GM12878 (cell line): ENCODE measurements around the gene CLEC4G. TPM values are rescaled to one million over a fixed set of nuclear protein-coding genes. Genes with fewer than 3 reads are reported as not detected.

Experiments used
- FOXK2 ChIP-seq: fragments of 450-650 bp; IDR thresholded peaks from 2 replicates; pipeline ENCODE4 v1.6.1; 2017; ENCODE audit warnings: mild to moderate bottlenecking, moderate library complexity
- KAT2A ChIP-seq: conservative IDR thresholded peaks from 2 replicates; pipeline ENCODE4 v1.6.1; 2011; ENCODE audit warnings: low read depth, low read length; ENCODE audit not compliant: control insufficient read depth
- NBN ChIP-seq: fragments of 450-650 bp; IDR thresholded peaks from 2 replicates; pipeline ENCODE4 v1.6.1; 2016
- PKNOX1 ChIP-seq: fragments of 450-650 bp; IDR thresholded peaks from 2 replicates; pipeline ENCODE4 v1.6.1; 2016; ENCODE audit warnings: mild to moderate bottlenecking
- POLR2AphosphoS2 ChIP-seq: IDR thresholded peaks from 2 replicates; pipeline ENCODE4 v1.6.1; 2011; ENCODE audit warnings: low read depth, mild to moderate bottlenecking, low read length, improper control_type of control experiment, moderate library complexity
- RBBP5 ChIP-seq: fragments of 200-600 bp; sonication (generic); conservative IDR thresholded peaks from 2 replicates; pipeline ENCODE4 v1.6.1; 2016
- SUPT20H ChIP-seq: IDR thresholded peaks from 2 replicates; pipeline ENCODE4 v1.6.1; 2011; ENCODE audit warnings: low read depth, mild to moderate bottlenecking, low read length, moderate library complexity, borderline replicate concordance; ENCODE audit not compliant: control insufficient read depth
- ZNF384 ChIP-seq: IDR thresholded peaks from 2 replicates; pipeline ENCODE4 v1.6.1; 2012; ENCODE audit warnings: low read depth, mild to moderate bottlenecking, low read length, improper control_type of control experiment, borderline replicate concordance
- ZNF592 ChIP-seq: fragments of 450-650 bp; IDR thresholded peaks from 2 replicates; pipeline ENCODE4 v1.6.1; 2017; ENCODE audit warnings: mild to moderate bottlenecking, moderate library complexity
- polyA plus RNA-seq, 11 experiments: library from polyadenylated mRNA; depleted of rRNA in 4 of 11; unstranded in 6 of 11; stranded (reverse) in 5 of 11; fragments of >200 nt; fragmentation: Nextera tagmentation in 4 of 11; fragmentation: Illumina TruSeq in 1 of 11; extraction: Ambion mirVana in 4 of 11; extraction: Trizol in 1 of 11; gene quantifications; 1 replicate in 1 of 11; 2 replicates in 10 of 11; pipeline versions ENCODE4 v1.2.1 to v1.2.3, GENCODE V29; 2011 to 2016; ENCODE audit warnings: inconsistent platforms in 2 of 11, missing spikeins in 2 of 11, low read depth in 1 of 11
- total RNA-seq, 4 experiments: library from RNA; depleted of rRNA in 3 of 4; stranded (reverse); fragments of >200 nt in 3 of 4; fragmentation: Illumina TruSeq in 1 of 4; extraction: Trizol in 1 of 4; gene quantifications; 2 replicates each; pipeline versions ENCODE4 v1.2.1 to v1.2.3, GENCODE V29; 2013 to 2021

Gene CLEC4G
- total and polyA plus RNA-seq, 10 of the 15 experiments (the other 5 are each of a cell fraction or from before 2014, with no cell fraction given): 0.04 TPM; not detected in 9

GRCh38 chr19:7734220-7735203, 2.6 kb upstream of the CLEC4G start (continued):
- TF ChIP-seq KAT2A: no peak
- no peak for TF ChIP-seq FOXK2
- TF ChIP-seq ZNF384: no peak
- no peak for TF ChIP-seq POLR2AphosphoS2
- TF ChIP-seq RBBP5: no peak
- TF ChIP-seq SUPT20H: no peak
- TF ChIP-seq ZNF592: no peak
- no peak for TF ChIP-seq NBN
- no peak for TF ChIP-seq PKNOX1
